ENCODE measurements around the gene CCSER1.

CCSER1 gene

GRCh38 chr4:91282217-91282616 lies 1155.0 kb downstream of the CCSER1 start:
- no peak overlapping the region for H3K4me3 ChIP-seq (ENCODE audit: low read depth in 1 of 2, low read length in 2 of 2)
- H3K9me3 ChIP-seq (ENCODE audit: insufficient read depth, low read length, severe bottlenecking): no peaks in the 10 kb centered on the region
- no peak overlapping the region for H3K4me2 ChIP-seq (ENCODE audit: insufficient read depth, low read length)
- TF ChIP-seq, protein P1, sequence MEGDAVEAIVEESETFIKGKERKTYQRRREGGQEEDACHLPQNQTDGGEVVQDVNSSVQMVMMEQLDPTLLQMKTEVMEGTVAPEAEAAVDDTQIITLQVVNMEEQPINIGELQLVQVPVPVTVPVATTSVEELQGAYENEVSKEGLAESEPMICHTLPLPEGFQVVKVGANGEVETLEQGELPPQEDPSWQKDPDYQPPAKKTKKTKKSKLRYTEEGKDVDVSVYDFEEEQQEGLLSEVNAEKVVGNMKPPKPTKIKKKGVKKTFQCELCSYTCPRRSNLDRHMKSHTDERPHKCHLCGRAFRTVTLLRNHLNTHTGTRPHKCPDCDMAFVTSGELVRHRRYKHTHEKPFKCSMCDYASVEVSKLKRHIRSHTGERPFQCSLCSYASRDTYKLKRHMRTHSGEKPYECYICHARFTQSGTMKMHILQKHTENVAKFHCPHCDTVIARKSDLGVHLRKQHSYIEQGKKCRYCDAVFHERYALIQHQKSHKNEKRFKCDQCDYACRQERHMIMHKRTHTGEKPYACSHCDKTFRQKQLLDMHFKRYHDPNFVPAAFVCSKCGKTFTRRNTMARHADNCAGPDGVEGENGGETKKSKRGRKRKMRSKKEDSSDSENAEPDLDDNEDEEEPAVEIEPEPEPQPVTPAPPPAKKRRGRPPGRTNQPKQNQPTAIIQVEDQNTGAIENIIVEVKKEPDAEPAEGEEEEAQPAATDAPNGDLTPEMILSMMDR (IDR thresholded peaks at IDR 0.05; ENCODE audit: borderline replicate concordance, extremely low read depth, low read length, poor library complexity, severe bottlenecking): no peak
- no peak for TF ChIP-seq EZH2 (IDR thresholded peaks at IDR 0.05; ENCODE audit: borderline replicate concordance, low read depth, low read length, severe bottlenecking)
- H3K36me3 ChIP-seq (ENCODE audit: insufficient read depth, low read length): no peaks in the 10 kb centered on the region
- no peaks in the 10 kb centered on the region for H3K27me3 ChIP-seq (ENCODE audit: insufficient read depth, low read length, poor library complexity)
- no peaks in the 10 kb centered on the region for H4K20me1 ChIP-seq (ENCODE audit: insufficient read depth, low read length)
- H3K27ac ChIP-seq (ENCODE audit: low read length): no peak overlapping the region
- no peak overlapping the region for H2AFZ ChIP-seq (ENCODE audit: low read depth, low read length)
- no peak for DNase-seq
- H3K9ac ChIP-seq (ENCODE audit: low read depth, low read length): no peak overlapping the region
- H3K4me1 ChIP-seq (ENCODE audit: insufficient read depth, low read length): no peaks in the 10 kb centered on the region
- no peaks in the 10 kb centered on the region for H3K79me2 ChIP-seq (ENCODE audit: insufficient read depth, low read length)
- ATAC-seq (ENCODE audit: insufficient read depth, low read depth): no peak

DNA sequence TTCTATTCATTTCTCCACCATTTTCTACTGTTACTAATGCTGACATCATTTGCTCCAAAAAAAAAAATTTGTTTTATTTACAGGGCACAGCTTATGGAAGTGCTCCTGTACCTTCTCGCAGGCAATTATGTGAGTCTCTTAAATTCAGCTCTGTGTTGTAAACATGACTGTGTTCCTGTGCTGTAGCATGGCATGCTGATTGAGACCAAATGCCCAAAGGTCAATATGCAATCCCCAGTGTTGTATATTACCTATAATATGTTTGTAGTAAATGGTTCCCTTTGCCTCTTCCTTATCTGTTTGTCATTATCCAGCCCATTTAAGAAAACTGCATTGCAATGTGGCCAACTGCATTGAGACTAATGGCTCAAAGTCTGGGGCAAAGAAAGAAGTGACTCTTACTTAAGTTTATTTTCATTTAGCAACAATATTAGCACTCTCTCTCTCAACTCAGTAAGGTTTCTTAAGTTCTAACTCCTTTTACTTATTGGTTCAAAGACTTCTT lies 1156.6 kb downstream of the CCSER1 start:
- H2AFZ ChIP-seq (ENCODE audit: low read depth, low read length): no peak overlapping the region
- H3K9ac ChIP-seq (ENCODE audit: low read depth, low read length): no peak overlapping the region
- no peaks in the 10 kb centered on the region for H3K27me3 ChIP-seq (ENCODE audit: insufficient read depth, low read length, poor library complexity)
- H3K4me3 ChIP-seq (ENCODE audit: low read depth in 1 of 2, low read length in 2 of 2): no peak overlapping the region
- H4K20me1 ChIP-seq (ENCODE audit: insufficient read depth, low read length): no peaks in the 10 kb centered on the region
- H3K27ac ChIP-seq (ENCODE audit: low read length): no peak overlapping the region
- no peak overlapping the region for H3K4me2 ChIP-seq (ENCODE audit: insufficient read depth, low read length)
- H3K4me1 ChIP-seq (ENCODE audit: insufficient read depth, low read length): no peaks in the 10 kb centered on the region
- no peaks in the 10 kb centered on the region for H3K9me3 ChIP-seq (ENCODE audit: insufficient read depth, low read length, severe bottlenecking)
- DNase-seq (no peak), ATAC-seq (ENCODE audit: insufficient read depth, low read depth) (no peak)
- TF ChIP-seq, protein P1 (IDR thresholded peaks at IDR 0.05; ENCODE audit: borderline replicate concordance, extremely low read depth, low read length, poor library complexity, severe bottlenecking): no peak
- no peaks in the 10 kb centered on the region for H3K36me3 ChIP-seq (ENCODE audit: insufficient read depth, low read length)
- H3K79me2 ChIP-seq (ENCODE audit: insufficient read depth, low read length): no peaks in the 10 kb centered on the region

DNA sequence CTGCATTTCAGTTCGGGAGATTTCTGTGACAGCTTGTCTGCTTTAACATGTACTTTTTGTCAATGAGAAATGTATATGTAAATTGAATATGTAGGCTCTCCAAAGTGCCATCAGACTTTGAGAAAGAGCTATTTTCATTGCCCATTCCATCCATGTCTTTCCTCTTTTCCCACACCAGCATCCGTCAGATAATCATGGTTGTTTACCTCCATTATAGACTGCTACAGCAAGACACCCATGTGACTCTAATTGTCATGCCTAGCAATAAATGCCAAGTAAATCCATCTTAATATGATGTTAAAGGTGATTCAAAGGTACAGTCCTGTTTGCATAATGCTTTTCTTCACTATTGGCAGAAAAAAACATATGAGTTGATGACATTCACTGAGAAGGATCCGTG lies 1157.3 kb downstream of the CCSER1 start:
- Histone ChIP-seq H3K79me2 (ENCODE audit: insufficient read depth, low read length) (no peaks in the 10 kb centered on the region), H3K27ac (ENCODE audit: low read length) (no peak overlapping the region), H3K27me3 (ENCODE audit: insufficient read depth, low read length, poor library complexity) (no peaks in the 10 kb centered on the region), H3K4me3 (ENCODE audit: low read depth in 1 of 2, low read length in 2 of 2) (no peak overlapping the region), H3K9ac (ENCODE audit: low read depth, low read length) (no peak overlapping the region), H3K9me3 (ENCODE audit: insufficient read depth, low read length, severe bottlenecking) (no peaks in the 10 kb centered on the region), H3K4me2 (ENCODE audit: insufficient read depth, low read length) (no peak overlapping the region), H3K4me1 (ENCODE audit: insufficient read depth, low read length) (no peaks in the 10 kb centered on the region), H3K36me3 (ENCODE audit: insufficient read depth, low read length) (no peaks in the 10 kb centered on the region), H4K20me1 (ENCODE audit: insufficient read depth, low read length) (no peaks in the 10 kb centered on the region), H2AFZ (ENCODE audit: low read depth, low read length) (no peak overlapping the region)
- ATAC-seq (ENCODE audit: insufficient read depth, low read depth) (no peak), DNase-seq (no peak)
- TF ChIP-seq EZH2 (IDR thresholded peaks at IDR 0.05; ENCODE audit: borderline replicate concordance, low read depth, low read length, severe bottlenecking): no peak
- TF ChIP-seq, protein P1 (IDR thresholded peaks at IDR 0.05; ENCODE audit: borderline replicate concordance, extremely low read depth, low read length, poor library complexity, severe bottlenecking): no peak

GRCh38 chr4:91285487-91285886 lies 1158.3 kb downstream of the CCSER1 start:
- no peaks in the 10 kb centered on the region for H3K9me3 ChIP-seq (ENCODE audit: insufficient read depth, low read length, severe bottlenecking)
- no peak overlapping the region for H3K27ac ChIP-seq (ENCODE audit: low read length)
- H3K27me3 ChIP-seq (ENCODE audit: insufficient read depth, low read length, poor library complexity): no peaks in the 10 kb centered on the region

More at GRCh38 chr4:91285487-91285886, 1158.3 kb downstream of the CCSER1 start:
- no peaks in the 10 kb centered on the region for H3K79me2 ChIP-seq (ENCODE audit: insufficient read depth, low read length)
- H3K4me2 ChIP-seq (ENCODE audit: insufficient read depth, low read length): no peak overlapping the region
- H3K4me3 ChIP-seq (ENCODE audit: low read depth in 1 of 2, low read length in 2 of 2): no peak overlapping the region
- H3K36me3 ChIP-seq (ENCODE audit: insufficient read depth, low read length): no peaks in the 10 kb centered on the region
- no peaks in the 10 kb centered on the region for H3K4me1 ChIP-seq (ENCODE audit: insufficient read depth, low read length)
- H4K20me1 ChIP-seq (ENCODE audit: insufficient read depth, low read length): no peaks in the 10 kb centered on the region
- TF ChIP-seq, protein P1 (IDR thresholded peaks at IDR 0.05; ENCODE audit: borderline replicate concordance, extremely low read depth, low read length, poor library complexity, severe bottlenecking): no peak
- TF ChIP-seq EZH2 (IDR thresholded peaks at IDR 0.05; ENCODE audit: borderline replicate concordance, low read depth, low read length, severe bottlenecking): no peak
- ATAC-seq (ENCODE audit: insufficient read depth, low read depth) (no peak), DNase-seq (no peak)
- no peak overlapping the region for H3K9ac ChIP-seq (ENCODE audit: low read depth, low read length)
- no peak overlapping the region for H2AFZ ChIP-seq (ENCODE audit: low read depth, low read length)
